Activated naive CD4-positive, alpha-beta T cell treated with anti-CD3 and anti-CD28 coated beads for 36 hours (primary cell): Measurements from ENCODE around the gene HPN. TPM values are rescaled to one million over a fixed set of nuclear protein-coding genes. Genes with fewer than 3 reads are reported as not detected.
"Not testable (repeated sequence)": the region's sequence is repeated elsewhere in the genome, so short reads cannot be mapped to it uniquely, and the experiment has no call there.

Source experiments
- CTCF ChIA-PET: fragments of 350-600 bp; sonication (Branson Sonifier 250); formaldehyde crosslinking; loops from one replicate; lab custom pipeline; 2021; ENCODE audit warnings: antibody characterized with exemption; lab: Charles Lee
- DNase-seq: peaks from one replicate; pipeline ENCODE4 v3.0.0-alpha.2; 2020
- H3K27ac Mint-ChIP-seq: one replicate; pipeline ENCODE4 v1.8.0; 2021; ENCODE audit warnings: mild to moderate bottlenecking, mixed read lengths
- H3K27me3 Mint-ChIP-seq: one replicate; pipeline ENCODE4 v1.8.0; 2021; ENCODE audit warnings: low read depth, mixed read lengths
- H3K36me3 Mint-ChIP-seq: one replicate; pipeline ENCODE4 v1.8.0; 2021; ENCODE audit warnings: low read depth, mixed read lengths
- H3K4me1 Mint-ChIP-seq: one replicate; pipeline ENCODE4 v1.8.0; 2021; ENCODE audit warnings: low read depth, mixed read lengths
- H3K4me3 Mint-ChIP-seq: one replicate; pipeline ENCODE4 v1.8.0; 2021; ENCODE audit warnings: mild to moderate bottlenecking, moderate library complexity, mixed read lengths
- H3K9me3 Mint-ChIP-seq: one replicate; pipeline ENCODE4 v1.8.0; 2021; ENCODE audit warnings: mixed read lengths
- intact Hi-C: fragments of 100-400 bp; cut with micrococcal nuclease; formaldehyde crosslinking; loops from one replicate; pipeline ENCODE4 v1.15.1; 2023
- total RNA-seq, 2 experiments: library from RNA; stranded (reverse); gene quantifications; one replicate each; pipeline ENCODE4 v1.2.3, GENCODE V29; 2021

Gene HPN
- total RNA-seq: not detected

GRCh38 chr19:35041548-35042055 is at the start of gene HPN:
Gene HPN (plus strand): TSS chr19:35041721. CDS start chr19:35042507, 786 bp downstream.
- intact Hi-C loops: no loop called here
- no peaks in the 10 kb centered on the region for H3K9me3 Mint-ChIP-seq
- peaks cover 42% of the 10 kb centered on the region for H3K4me1 Mint-ChIP-seq
- peak within 1 kb of the TSS; percentile 55 for H3K4me3 Mint-ChIP-seq
- H3K27me3 Mint-ChIP-seq: peaks cover 11% of the 10 kb centered on the region
- no peaks in the 10 kb centered on the region for H3K36me3 Mint-ChIP-seq
- H3K27ac Mint-ChIP-seq: no peak within 1 kb of the TSS
- DNase-seq: no peak
- CTCF ChIA-PET: interaction anchor here (3.1 kb wide), 1 partner anchor 50 kb away, joined by 23 read pairs; no protein-coding TSS in a partner anchor

GRCh38 chr19:34992582-34992981 is 48.9 kb upstream of the HPN start:
- H3K4me3 Mint-ChIP-seq, DNase-seq, H3K36me3 Mint-ChIP-seq, H3K27ac Mint-ChIP-seq, H3K27me3 Mint-ChIP-seq, H3K9me3 Mint-ChIP-seq: not testable (repeated sequence)
- H3K4me1 Mint-ChIP-seq: peaks cover 55% of the 10 kb centered on the region
- intact Hi-C loops: loop anchor here (10.0 kb wide), 1 partner anchor 222 kb away; no protein-coding TSS in a partner anchor
- CTCF ChIA-PET: interaction anchor here (0.6 to 0.8 kb wide), 2 partner anchors 20 to 151 kb away, joined by 3 read pairs; no protein-coding TSS in a partner anchor

- H3K4me1 Mint-ChIP-seq: peaks cover 57% of the 10 kb centered on the region
These were observed 47.3 kb upstream of the HPN start for GRCh38 chr19:34994286-34994642.

GRCh38 chr19:34994643-34995541 is 46.6 kb upstream of the HPN start:
- no peak for DNase-seq
- H3K27me3 Mint-ChIP-seq: no peaks in the 10 kb centered on the region
- peaks cover 54% of the 10 kb centered on the region for H3K4me1 Mint-ChIP-seq
- no peaks in the 10 kb centered on the region for H3K9me3 Mint-ChIP-seq
- CTCF ChIA-PET: interaction anchor here (1.0 to 2.4 kb wide), 2 partner anchors 9 to 19 kb away, joined by 4 to 13 read pairs; no protein-coding TSS in a partner anchor
- H3K27ac Mint-ChIP-seq: no peak overlapping the region
- H3K4me3 Mint-ChIP-seq: no peak overlapping the region
- intact Hi-C loops: loop anchor here (10.0 kb wide), 1 partner anchor 220 kb away; no protein-coding TSS in a partner anchor
- peaks cover 1% of the 10 kb centered on the region for H3K36me3 Mint-ChIP-seq

More at GRCh38 chr19:34994286-34994642, 47.3 kb upstream of the HPN start:
- H3K4me3 Mint-ChIP-seq: no peak overlapping the region
- CTCF ChIA-PET: interaction anchor here (2.4 kb wide), 1 partner anchor 19 kb away, joined by 13 read pairs; no protein-coding TSS in a partner anchor
- no peak for DNase-seq
- no peak overlapping the region for H3K27ac Mint-ChIP-seq
- intact Hi-C loops: loop anchor here (10.0 kb wide), 1 partner anchor 221 kb away; no protein-coding TSS in a partner anchor
- no peaks in the 10 kb centered on the region for H3K27me3 Mint-ChIP-seq
- no peaks in the 10 kb centered on the region for H3K9me3 Mint-ChIP-seq
- H3K36me3 Mint-ChIP-seq: peaks cover 1% of the 10 kb centered on the region

- no peak for DNase-seq
- Mint-ChIP-seq H3K4me1 (peaks cover 48% of the 10 kb centered on the region), H3K4me3 (no peak overlapping the region), H3K36me3 (peaks cover 2% of the 10 kb centered on the region), H3K9me3 (no peaks in the 10 kb centered on the region), H3K27ac (no peak overlapping the region), H3K27me3 (no peaks in the 10 kb centered on the region)
- intact Hi-C loops: loop anchor here (10.0 kb wide), 1 partner anchor 219 kb away; no protein-coding TSS in a partner anchor
- CTCF ChIA-PET: interaction anchor here (1.0 to 2.4 kb wide), 2 partner anchors 10 to 18 kb away, joined by 4 to 13 read pairs; no protein-coding TSS in a partner anchor
These were observed 46.0 kb upstream of the HPN start for GRCh38 chr19:34995551-34995950.

GRCh38 chr19:34997071-34997617 is 44.4 kb upstream of the HPN start:
- H3K36me3 Mint-ChIP-seq: peaks cover 16% of the 10 kb centered on the region
- H3K9me3 Mint-ChIP-seq: no peaks in the 10 kb centered on the region
- H3K27me3 Mint-ChIP-seq: no peaks in the 10 kb centered on the region
- H3K4me3 Mint-ChIP-seq: peak overlapping the region; percentile 41
- DNase-seq: no peak
- H3K27ac Mint-ChIP-seq: peak overlapping the region; percentile 87
- CTCF ChIA-PET: interaction anchor here (0.6 to 0.7 kb wide), 3 partner anchors 16 to 23 kb away, joined by 3 to 5 read pairs (median 3); no protein-coding TSS in a partner anchor
- H3K4me1 Mint-ChIP-seq: peaks cover 40% of the 10 kb centered on the region
- intact Hi-C loops: loop anchor here (10.0 kb wide), 1 partner anchor 218 kb away; no protein-coding TSS in a partner anchor

- peak overlapping the region; percentile 87 for H3K27ac Mint-ChIP-seq
- intact Hi-C loops: loop anchor here (2.0 to 10.0 kb wide), 2 partner anchors 13 to 217 kb away; no protein-coding TSS in a partner anchor
- H3K4me1 Mint-ChIP-seq: peaks cover 47% of the 10 kb centered on the region
- H3K4me3 Mint-ChIP-seq: peak overlapping the region; percentile 41
- peaks cover 25% of the 10 kb centered on the region for H3K36me3 Mint-ChIP-seq
- not testable (repeated sequence) for H3K27me3 Mint-ChIP-seq, DNase-seq, H3K9me3 Mint-ChIP-seq
- CTCF ChIA-PET: interaction anchor here (1.6 kb wide), 1 partner anchor 13 kb away, joined by 3 read pairs; no protein-coding TSS in a partner anchor
These were observed 43.3 kb upstream of the HPN start for GRCh38 chr19:34998224-34998623.

GRCh38 chr19:34998777-34999497 is 42.6 kb upstream of the HPN start:
- Mint-ChIP-seq H3K27ac (peak overlapping the region; percentile 96), H3K27me3 (no peaks in the 10 kb centered on the region), H3K36me3 (peaks cover 29% of the 10 kb centered on the region), H3K9me3 (no peaks in the 10 kb centered on the region), H3K4me3 (peak overlapping the region; percentile 88), H3K4me1 (peaks cover 51% of the 10 kb centered on the region)
- CTCF ChIA-PET: interaction anchor here (0.6 to 1.6 kb wide), 2 partner anchors 13 to 1590 kb away, joined by 3 to 4 read pairs; no protein-coding TSS in a partner anchor
- no peak for DNase-seq
- intact Hi-C loops: loop anchor here (1.0 to 10.0 kb wide), 4 partner anchors 9 to 216 kb away; no protein-coding TSS in a partner anchor

GRCh38 chr19:34999498-35000337 is 41.8 kb upstream of the HPN start, which contains the start of gene GRAMD1A:
Gene GRAMD1A (plus strand): TSS chr19:35000323. CDS start chr19:35000479, 156 bp downstream.
- H3K9me3 Mint-ChIP-seq: no peaks in the 10 kb centered on the region
- H3K27me3 Mint-ChIP-seq: no peaks in the 10 kb centered on the region
- H3K27ac Mint-ChIP-seq: peak within 1 kb of the TSS; percentile 96
- intact Hi-C loops: loop anchor here (1.0 to 10.0 kb wide), 7 partner anchors 9 to 635 kb away; partner anchors contain the start of genes GPI, SCGB2B2, ZNF30 and ZNF302
- H3K4me1 Mint-ChIP-seq: peaks cover 57% of the 10 kb centered on the region
- CTCF ChIA-PET: interaction anchor here (0.6 to 2.1 kb wide), 5 partner anchors 12 to 1591 kb away, joined by 3 to 13 read pairs (median 3); no protein-coding TSS in a partner anchor
- DNase-seq: peak; percentile 80
- H3K4me3 Mint-ChIP-seq: peak within 1 kb of the TSS; percentile 98
- H3K36me3 Mint-ChIP-seq: peaks cover 34% of the 10 kb centered on the region

- Mint-ChIP-seq H3K4me3 (peak overlapping the region; percentile 98), H3K27ac (no peak overlapping the region), H3K27me3 (no peaks in the 10 kb centered on the region), H3K4me1 (peaks cover 60% of the 10 kb centered on the region), H3K36me3 (peaks cover 34% of the 10 kb centered on the region), H3K9me3 (no peaks in the 10 kb centered on the region)
- CTCF ChIA-PET: interaction anchor here (0.6 to 2.1 kb wide), 3 partner anchors 12 to 15 kb away, joined by 3 to 13 read pairs (median 3); no protein-coding TSS in a partner anchor
- intact Hi-C loops: loop anchor here (2.0 to 5.0 kb wide), 3 partner anchors 73 to 635 kb away; partner anchors contain the start of genes GPI, SCGB2B2, ZNF30 and ZNF302
- DNase-seq: no peak
These were observed 41.2 kb upstream of the HPN start for GRCh38 chr19:35000338-35000646.
